ENCODE measurements around the gene SLC1A3. TPM values are rescaled to one million over a fixed set of nuclear protein-coding genes. Genes with fewer than 3 reads are reported as not detected.

SLC1A3 gene
- total and polyA plus RNA-seq, 2 donors (not counting 1 experiment from before 2014, with no cell fraction given), result 0.52 to 3.3 TPM

- DNase-seq (ENCODE audit: low read depth in 2 of 2), result no peak
- Histone ChIP-seq H3K4me1 (ENCODE audit: control insufficient read depth, extremely low read depth, insufficient read depth, low read length) (no peaks in the 10 kb centered on the region), H3K79me2 (ENCODE audit: control insufficient read depth, insufficient read depth, low read length) (no peaks in the 10 kb centered on the region), H2AFZ (ENCODE audit: low read length) (no peak overlapping the region), H3K27me3 (ENCODE audit: control insufficient read depth, insufficient read depth, low read length) (no peaks in the 10 kb centered on the region), H3K9me3 (ENCODE audit: control insufficient read depth, insufficient read depth, low read depth, low read length) (no peaks in the 10 kb centered on the region), H4K20me1 (ENCODE audit: control insufficient read depth, extremely low read depth, insufficient read depth, low read length) (no peaks in the 10 kb centered on the region), H3K36me3 (ENCODE audit: control insufficient read depth, insufficient read depth, low read length) (no peaks in the 10 kb centered on the region), H3K4me3 (replicated peaks in 1 of 4; ENCODE audit: control extremely low read depth in 1 of 4, insufficient read depth in 1 of 4, low read depth in 3 of 4, low read length in 4 of 4) (no peak overlapping the region), H3K4me2 (ENCODE audit: extremely low read depth, insufficient read depth, low read length) (no peak overlapping the region), H3K9ac (ENCODE audit: insufficient read depth, low read length) (no peak overlapping the region), H3K27ac (ENCODE audit: insufficient read depth, low read length) (no peak overlapping the region)
- TF ChIP-seq CTCF (conservative IDR thresholded peaks at IDR 0.05 in 1 of 2, IDR thresholded peaks at IDR 0.05 in 1 of 2; ENCODE audit: low read depth in 1 of 2, low read length in 2 of 2) (no peak), EZH2 (IDR thresholded peaks at IDR 0.05; ENCODE audit: low read length, missing control alignments) (no peak)
Observed at GRCh38 chr5:36593867-36594266, 12.5 kb upstream of the SLC1A3 start.

- no peaks in the 10 kb centered on the region for H3K27me3 ChIP-seq (ENCODE audit: control insufficient read depth, insufficient read depth, low read length)
- H4K20me1 ChIP-seq (ENCODE audit: control insufficient read depth, extremely low read depth, insufficient read depth, low read length), result no peaks in the 10 kb centered on the region
- no peak overlapping the region for H3K27ac ChIP-seq (ENCODE audit: insufficient read depth, low read length)
- no peak overlapping the region for H2AFZ ChIP-seq (ENCODE audit: low read length)
- H3K4me1 ChIP-seq (ENCODE audit: control insufficient read depth, extremely low read depth, insufficient read depth, low read length), result peaks cover 2% of the 10 kb centered on the region
- H3K9me3 ChIP-seq (ENCODE audit: control insufficient read depth, insufficient read depth, low read depth, low read length), result no peaks in the 10 kb centered on the region
- H3K9ac ChIP-seq (ENCODE audit: insufficient read depth, low read length), result no peak overlapping the region
- TF ChIP-seq CTCF (conservative IDR thresholded peaks at IDR 0.05 in 1 of 2, IDR thresholded peaks at IDR 0.05 in 1 of 2; ENCODE audit: low read depth in 1 of 2, low read length in 2 of 2), result no peak
- TF ChIP-seq EZH2 (IDR thresholded peaks at IDR 0.05; ENCODE audit: low read length, missing control alignments), result no peak
- H3K4me2 ChIP-seq (ENCODE audit: extremely low read depth, insufficient read depth, low read length), result no peak overlapping the region
- H3K36me3 ChIP-seq (ENCODE audit: control insufficient read depth, insufficient read depth, low read length), result no peaks in the 10 kb centered on the region
- DNase-seq (ENCODE audit: low read depth in 2 of 2), result no peak
- no peaks in the 10 kb centered on the region for H3K79me2 ChIP-seq (ENCODE audit: control insufficient read depth, insufficient read depth, low read length)
- H3K4me3 ChIP-seq (replicated peaks in 1 of 4; ENCODE audit: control extremely low read depth in 1 of 4, insufficient read depth in 1 of 4, low read depth in 3 of 4, low read length in 4 of 4), result no peak overlapping the region
Observed at GRCh38 chr5:36596247-36596646, 10.2 kb upstream of the SLC1A3 start.

GRCh38 chr5:36596756-36597155, 9.7 kb upstream of the SLC1A3 start:
- H3K36me3 ChIP-seq (ENCODE audit: control insufficient read depth, insufficient read depth, low read length), result no peaks in the 10 kb centered on the region
- TF ChIP-seq CTCF (conservative IDR thresholded peaks at IDR 0.05 in 1 of 2, IDR thresholded peaks at IDR 0.05 in 1 of 2; ENCODE audit: low read depth in 1 of 2, low read length in 2 of 2) (no peak), EZH2 (IDR thresholded peaks at IDR 0.05; ENCODE audit: low read length, missing control alignments) (no peak)

More at GRCh38 chr5:36596756-36597155, 9.7 kb upstream of the SLC1A3 start:
- Histone ChIP-seq H3K4me3 (replicated peaks in 1 of 4; ENCODE audit: control extremely low read depth in 1 of 4, insufficient read depth in 1 of 4, low read depth in 3 of 4, low read length in 4 of 4) (no peak overlapping the region), H4K20me1 (ENCODE audit: control insufficient read depth, extremely low read depth, insufficient read depth, low read length) (no peaks in the 10 kb centered on the region), H3K4me1 (ENCODE audit: control insufficient read depth, extremely low read depth, insufficient read depth, low read length) (peaks cover 2% of the 10 kb centered on the region), H3K9ac (ENCODE audit: insufficient read depth, low read length) (no peak overlapping the region), H2AFZ (ENCODE audit: low read length) (no peak overlapping the region), H3K27ac (ENCODE audit: insufficient read depth, low read length) (no peak overlapping the region), H3K27me3 (ENCODE audit: control insufficient read depth, insufficient read depth, low read length) (no peaks in the 10 kb centered on the region), H3K4me2 (ENCODE audit: extremely low read depth, insufficient read depth, low read length) (no peak overlapping the region), H3K79me2 (ENCODE audit: control insufficient read depth, insufficient read depth, low read length) (no peaks in the 10 kb centered on the region), H3K9me3 (ENCODE audit: control insufficient read depth, insufficient read depth, low read depth, low read length) (no peaks in the 10 kb centered on the region)
- no peak for DNase-seq (ENCODE audit: low read depth in 2 of 2)

All from fibroblast of lung (primary cell).